Dedifferentiated amniotic fluid mesenchymal stem cell (primary cell): ENCODE measurements around the gene MICAL3.

Source experiments
- DNase-seq: peaks from one replicate; pipeline ENCODE4 v3.0.0-alpha.2; 2016; ENCODE audit errors: extremely low spot score

MICAL3 gene

GRCh38 chr22:17816649-17817048 lies 207.7 kb downstream of the MICAL3 start:
- no peak for DNase-seq

- no peak for DNase-seq
These were observed 208.6 kb downstream of the MICAL3 start for GRCh38 chr22:17815703-17816254.

GRCh38 chr22:17814830-17815229 lies 209.5 kb downstream of the MICAL3 start:
- no peak for DNase-seq

- DNase-seq: no peak
These were observed 210.3 kb downstream of the MICAL3 start for GRCh38 chr22:17814084-17814483.

- DNase-seq: no peak
These were observed 213.2 kb downstream of the MICAL3 start for GRCh38 chr22:17811119-17811518.

GRCh38 chr22:17810570-17811116 lies 213.7 kb downstream of the MICAL3 start:
- no peak for DNase-seq

- DNase-seq: no peak
These were observed 215.5 kb downstream of the MICAL3 start for GRCh38 chr22:17808693-17809403.

GRCh38 chr22:17807578-17808410 lies 216.6 kb downstream of the MICAL3 start:
- DNase-seq: no peak

GRCh38 chr22:17807086-17807485 lies 217.3 kb downstream of the MICAL3 start:
- no peak for DNase-seq

GRCh38 chr22:17806437-17806836 lies 217.9 kb downstream of the MICAL3 start:
- DNase-seq: no peak

- DNase-seq: no peak
These were observed 219.9 kb downstream of the MICAL3 start for GRCh38 chr22:17804331-17805080.

GRCh38 chr22:17803609-17804270 lies 220.6 kb downstream of the MICAL3 start:
- no peak for DNase-seq

- DNase-seq: no peak
These were observed 221.5 kb downstream of the MICAL3 start for GRCh38 chr22:17802822-17803221.

- no peak for DNase-seq
These were observed 221.9 kb downstream of the MICAL3 start for GRCh38 chr22:17802411-17802810.

GRCh38 chr22:17797721-17798559 lies 226.4 kb downstream of the MICAL3 start:
- DNase-seq: no peak

- no peak for DNase-seq
These were observed 227.7 kb downstream of the MICAL3 start for GRCh38 chr22:17796695-17797094.

GRCh38 chr22:17795661-17796548 lies 228.5 kb downstream of the MICAL3 start:
- no peak for DNase-seq

GRCh38 chr22:17794726-17795542 lies 229.4 kb downstream of the MICAL3 start:
- DNase-seq: no peak
